ENCODE data around the gene NLRP7.
"Not testable (repeated sequence)": the region's sequence is repeated elsewhere in the genome, so short reads cannot be mapped to it uniquely, and the experiment has no call there.

Gene NLRP7

GRCh38 chr19:54905803-54906511 is 41.4 kb downstream of the NLRP7 start, which contains the start of gene NCR1:
Gene NCR1 (plus strand): TSS chr19:54906148. CDS start chr19:54906188, 40 bp downstream.
- DNase-seq (ENCODE audit: low read depth), result no peak
- no peak within 1 kb of the TSS for H3K4me3 ChIP-seq (ENCODE audit: low read length)
- TF ChIP-seq CTCF (IDR thresholded peaks at IDR 0.05; ENCODE audit: insufficient read depth, low read depth, low read length, missing control alignments), result no peak

GRCh38 chr19:54905421-54905802 is 41.9 kb downstream of the NLRP7 start:
- no peak overlapping the region for H3K4me3 ChIP-seq (ENCODE audit: low read length)
- TF ChIP-seq CTCF (IDR thresholded peaks at IDR 0.05; ENCODE audit: insufficient read depth, low read depth, low read length, missing control alignments), result no peak
- no peak for DNase-seq (ENCODE audit: low read depth)

GRCh38 chr19:54904261-54904660 is 43.1 kb downstream of the NLRP7 start:
- not testable (repeated sequence) for H3K4me3 ChIP-seq (ENCODE audit: low read length); DNase-seq (ENCODE audit: low read depth)

GRCh38 chr19:54903303-54903702 is 44.0 kb downstream of the NLRP7 start:
- no peak overlapping the region for H3K4me3 ChIP-seq (ENCODE audit: low read length)
- DNase-seq (ENCODE audit: low read depth), result no peak
- TF ChIP-seq CTCF (IDR thresholded peaks at IDR 0.05; ENCODE audit: insufficient read depth, low read depth, low read length, missing control alignments), result no peak

- no peak for DNase-seq (ENCODE audit: low read depth)
- no peak overlapping the region for H3K4me3 ChIP-seq (ENCODE audit: low read length)
- TF ChIP-seq CTCF (IDR thresholded peaks at IDR 0.05; ENCODE audit: insufficient read depth, low read depth, low read length, missing control alignments), result no peak
These were observed 45.3 kb downstream of the NLRP7 start for GRCh38 chr19:54902061-54902460.

GRCh38 chr19:54901153-54901552 is 46.2 kb downstream of the NLRP7 start:
- H3K4me3 ChIP-seq (ENCODE audit: low read length); DNase-seq (ENCODE audit: low read depth): not testable (repeated sequence)

GRCh38 chr19:54899646-54900045 is 47.7 kb downstream of the NLRP7 start:
- H3K4me3 ChIP-seq (ENCODE audit: low read length); DNase-seq (ENCODE audit: low read depth): not testable (repeated sequence)

- DNase-seq (ENCODE audit: low read depth); H3K4me3 ChIP-seq (ENCODE audit: low read length): not testable (repeated sequence)
These were observed 48.6 kb downstream of the NLRP7 start for GRCh38 chr19:54898685-54899084.

- DNase-seq (ENCODE audit: low read depth), result no peak
- H3K4me3 ChIP-seq (ENCODE audit: low read length), result no peak overlapping the region
- no peak for TF ChIP-seq CTCF (IDR thresholded peaks at IDR 0.05; ENCODE audit: insufficient read depth, low read depth, low read length, missing control alignments)
These were observed 51.3 kb downstream of the NLRP7 start for GRCh38 chr19:54896036-54896435.

- H3K4me3 ChIP-seq (ENCODE audit: low read length); DNase-seq (ENCODE audit: low read depth): not testable (repeated sequence)
These were observed 53.2 kb downstream of the NLRP7 start for GRCh38 chr19:54894106-54894505.

Data from epithelial cell of esophagus (primary cell).